ENCODE results near the gene UBR4. TPM values are rescaled to one million over a fixed set of nuclear protein-coding genes. Genes with fewer than 3 reads are reported as not detected.

The UBR4 gene
- polyA plus RNA-seq, 1 of the 3 experiments (the other 2 are of a cell fraction), result 68.7 TPM

- Histone ChIP-seq H3K9me3 (no peaks in the 10 kb centered on the region), H2AFZ (ENCODE audit: low read depth) (peak within 1 kb of the TSS; percentile 96), H3K4me1 (ENCODE audit: control insufficient read depth in 1 of 2, insufficient read depth in 2 of 2, low read depth in 1 of 2, low read length in 1 of 2) (peaks cover 14 to 17% of the 10 kb centered on the region in 2 experiments; a peak in 3 of 4 replicates), H3F3A (replicated peaks; ENCODE audit: insufficient read depth) (no peaks in the 10 kb centered on the region), H3K4me3 (ENCODE audit: low read depth in 2 of 2, low read length in 1 of 2) (peak within 1 kb of the TSS; percentile 71 to 98), H4K20me1 (ENCODE audit: insufficient read depth) (peaks cover 13% of the 10 kb centered on the region; the same call in 1 of the 2 replicates), H3K4me2 (peak within 1 kb of the TSS; percentile 97), H3K36me3 (replicated peaks in 1 of 2; ENCODE audit: control insufficient read depth in 1 of 2, insufficient read depth in 2 of 2, low read length in 1 of 2) (peaks cover 3 to 14% of the 10 kb centered on the region in 2 experiments), H3K9me2 (no peaks in the 10 kb centered on the region), H3K79me2 (ENCODE audit: insufficient read depth) (peaks cover 99% of the 10 kb centered on the region), H3K27me3 (ENCODE audit: insufficient read depth) (no peaks in the 10 kb centered on the region), H3K27ac (ENCODE audit: low read depth in 2 of 2, low read length in 1 of 2) (peak within 1 kb of the TSS; percentile 95), H3K9ac (peak within 1 kb of the TSS; percentile 96)
- TF ChIP-seq, protein P1, sequence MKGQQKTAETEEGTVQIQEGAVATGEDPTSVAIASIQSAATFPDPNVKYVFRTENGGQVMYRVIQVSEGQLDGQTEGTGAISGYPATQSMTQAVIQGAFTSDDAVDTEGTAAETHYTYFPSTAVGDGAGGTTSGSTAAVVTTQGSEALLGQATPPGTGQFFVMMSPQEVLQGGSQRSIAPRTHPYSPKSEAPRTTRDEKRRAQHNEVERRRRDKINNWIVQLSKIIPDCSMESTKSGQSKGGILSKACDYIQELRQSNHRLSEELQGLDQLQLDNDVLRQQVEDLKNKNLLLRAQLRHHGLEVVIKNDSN (IDR thresholded peaks at IDR 0.05; ENCODE audit: borderline replicate concordance, low read depth), result peak; percentile 53; the same call in 1 of the 2 replicates
- TF ChIP-seq FOSL2 (IDR thresholded peaks at IDR 0.05; ENCODE audit: borderline replicate concordance, low read depth), result no peak
- peak; percentile 55; the same call in 1 of the 2 replicates for TF ChIP-seq ELF1 (IDR thresholded peaks at IDR 0.05)
- TF ChIP-seq YY1 (IDR thresholded peaks at IDR 0.05; ENCODE audit: low read depth), result peak; percentile 96
- TF ChIP-seq POLR2AphosphoS5 (IDR thresholded peaks at IDR 0.05; ENCODE audit: low read depth, low read length), result peak; percentile 75
- TF ChIP-seq REST (IDR thresholded peaks at IDR 0.05; ENCODE audit: low read depth, low read length), result peak; percentile 33; the same call in 1 of the 2 replicates
- peak; percentile 93 for TF ChIP-seq TAF1 (IDR thresholded peaks at IDR 0.05; ENCODE audit: borderline replicate concordance, low read depth, low read length)
- 0 out of 2 replicates have a peak, but pooled peaks have one; percentile 9 for TF ChIP-seq TEAD4 (IDR thresholded peaks at IDR 0.05; ENCODE audit: borderline replicate concordance, insufficient read depth)
- peak; percentile 99 for TF ChIP-seq MXI1 (IDR thresholded peaks at IDR 0.05; ENCODE audit: low read depth, low read length)
- TF ChIP-seq CHD2 (IDR thresholded peaks at IDR 0.05; ENCODE audit: low read length, partially characterized antibody), result peak; percentile 52
- TF ChIP-seq NRF1 (IDR thresholded peaks at IDR 0.05; ENCODE audit: low read depth, low read length), result peak; percentile 30; the same call in 1 of the 2 replicates
- no peak for TF ChIP-seq RCOR1 (IDR thresholded peaks at IDR 0.05; ENCODE audit: low read length)
- peak; percentile 87; the same call in 1 of the 2 replicates for TF ChIP-seq SIN3A (IDR thresholded peaks at IDR 0.05; ENCODE audit: borderline replicate concordance, low read depth, low read length)
- peak; percentile 99 for TF ChIP-seq MAX (IDR thresholded peaks at IDR 0.05; ENCODE audit: low read depth)
- peak; percentile 72 for TF ChIP-seq GABPA (IDR thresholded peaks at IDR 0.05; ENCODE audit: low read depth)
- no peak for TF ChIP-seq TCF12 (IDR thresholded peaks at IDR 0.05)
- TF ChIP-seq SMC3 (IDR thresholded peaks at IDR 0.05; ENCODE audit: low read depth, low read length), result no peak
- TF ChIP-seq USF2 (IDR thresholded peaks at IDR 0.05; ENCODE audit: borderline replicate concordance, low read depth, low read length), result 0 out of 2 replicates have a peak, but pooled peaks have one; percentile 2
- TF ChIP-seq, protein P2, sequence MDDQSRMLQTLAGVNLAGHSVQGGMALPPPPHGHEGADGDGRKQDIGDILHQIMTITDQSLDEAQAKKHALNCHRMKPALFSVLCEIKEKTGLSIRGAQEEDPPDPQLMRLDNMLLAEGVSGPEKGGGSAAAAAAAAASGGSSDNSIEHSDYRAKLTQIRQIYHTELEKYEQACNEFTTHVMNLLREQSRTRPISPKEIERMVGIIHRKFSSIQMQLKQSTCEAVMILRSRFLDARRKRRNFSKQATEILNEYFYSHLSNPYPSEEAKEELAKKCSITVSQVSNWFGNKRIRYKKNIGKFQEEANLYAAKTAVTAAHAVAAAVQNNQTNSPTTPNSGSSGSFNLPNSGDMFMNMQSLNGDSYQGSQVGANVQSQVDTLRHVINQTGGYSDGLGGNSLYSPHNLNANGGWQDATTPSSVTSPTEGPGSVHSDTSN (IDR thresholded peaks at IDR 0.05), result no peak
- POLR2A ChIA-PET, result interaction anchor here (0.9 to 1.3 kb wide), 2 partner anchors 41 to 395 kb away, joined by 3 read pairs; no protein-coding TSS in a partner anchor
- CTCF ChIA-PET, result interaction anchor here (1.0 to 2.9 kb wide), 10 partner anchors 11 to 411 kb away, joined by 3 to 14 read pairs (median 4); partner anchors contain the start of genes AKR7A2 and SLC66A1
- DNase-seq, result peak; percentile 95
- WGBS (ENCODE audit: low lambda C conversion rate), result 1% methylated on average over 29 of the region's 81 CpGs
Measured at GRCh38 chr1:19251305-19252196, 41.5 kb upstream of the UBR4 start, which contains the start of the genes EMC1 and MRTO4. Gene EMC1, minus strand, starts transcription at chr1:19251524. Its CDS starts 15 bp downstream, at chr1:19251509. Gene MRTO4, plus strand, starts transcription at chr1:19251805. Its CDS starts 31 bp downstream, at chr1:19251836.
